HepG2 (cell line): ENCODE measurements around the gene DLEC1. TPM values are rescaled to one million over a fixed set of nuclear protein-coding genes. Genes with fewer than 3 reads are reported as not detected.
A peak's percentile ranks its signal among the peaks of the same experiment; 100 is the strongest.

ENCODE experiments used
- FOXO1 ChIP-seq: sonication (generic); formaldehyde crosslinking; IDR thresholded peaks from 2 replicates; pipeline ENCODE4 v1.4.0; 2020; ENCODE audit warnings: missing genetic modification reagents
- HMGA1 ChIP-seq: sonication (generic); formaldehyde crosslinking; conservative IDR thresholded peaks from 2 replicates; pipeline ENCODE4 v1.4.0; 2020; ENCODE audit warnings: missing genetic modification reagents
- KDM2A ChIP-seq: sonication (generic); formaldehyde crosslinking; IDR thresholded peaks from 2 replicates; pipeline ENCODE4 v1.4.0; 2020; ENCODE audit warnings: low read depth, missing genetic modification reagents, borderline replicate concordance
- KDM4B ChIP-seq: sonication (generic); formaldehyde crosslinking; IDR thresholded peaks from 2 replicates; pipeline ENCODE4 v1.4.0; 2020; ENCODE audit warnings: missing genetic modification reagents
- MLX ChIP-seq: IDR thresholded peaks from 2 replicates; pipeline ENCODE4 v1.6.1; 2016
- NFRKB ChIP-seq: fragments of 450-650 bp; IDR thresholded peaks from 2 replicates; pipeline ENCODE4 v1.6.1; 2017
- NR2F2 ChIP-seq: IDR thresholded peaks from 2 replicates; pipeline ENCODE4 v1.6.1; 2012; ENCODE audit warnings: low read depth, inconsistent platforms, borderline replicate concordance
- PATZ1 ChIP-seq: sonication (generic); formaldehyde crosslinking; IDR thresholded peaks from 2 replicates; pipeline ENCODE4 v1.4.0; 2020; ENCODE audit warnings: missing genetic modification reagents
- PITX1 ChIP-seq: sonication (generic); formaldehyde crosslinking; IDR thresholded peaks from 2 replicates; pipeline ENCODE4 v1.5.1; 2020; ENCODE audit warnings: mild to moderate bottlenecking, missing genetic modification reagents
- ZBTB37 ChIP-seq: sonication (generic); formaldehyde crosslinking; IDR thresholded peaks from 2 replicates; pipeline ENCODE4 v1.4.0; 2020; ENCODE audit warnings: mild to moderate bottlenecking, missing genetic modification reagents
- ZBTB49 ChIP-seq: sonication (generic); formaldehyde crosslinking; IDR thresholded peaks from 2 replicates; pipeline ENCODE4 v1.4.0; 2020; ENCODE audit warnings: missing genetic modification reagents, borderline replicate concordance
- ZNF20 ChIP-seq: sonication (generic); formaldehyde crosslinking; IDR thresholded peaks from 2 replicates; pipeline ENCODE4 v1.4.0; 2020; ENCODE audit warnings: mild to moderate bottlenecking, moderate library complexity, missing genetic modification reagents
- ZNF260 ChIP-seq: sonication (generic); formaldehyde crosslinking; IDR thresholded peaks from 2 replicates; pipeline ENCODE4 v1.4.0; 2020; ENCODE audit warnings: missing genetic modification reagents, low read depth, mild to moderate bottlenecking, borderline replicate concordance
- ZNF33A ChIP-seq: sonication (generic); formaldehyde crosslinking; IDR thresholded peaks from 2 replicates; pipeline ENCODE4 v1.5.1; 2020; ENCODE audit warnings: missing genetic modification reagents, mild to moderate bottlenecking, moderate library complexity, borderline replicate concordance
- polyA plus RNA-seq, 8 experiments: library from polyadenylated mRNA; depleted of rRNA in 3 of 8; stranded (reverse) in 7 of 8; unstranded in 1 of 8; fragments of >200 nt; fragmentation: Illumina TruSeq in 4 of 8; extraction: Trizol in 4 of 8; gene quantifications; 2 replicates each; pipeline versions ENCODE4 v1.2.1 to v1.2.3, GENCODE V29; 2011 to 2016; ENCODE audit warnings: low read depth in 4 of 8, missing spikeins in 1 of 8, mixed read lengths in 1 of 8; ENCODE audit not compliant: insufficient read depth in 1 of 8
- total RNA-seq, 5 experiments: library from RNA; depleted of rRNA; stranded (reverse); fragments of >200 nt; fragmentation: Illumina TruSeq; extraction: Trizol; gene quantifications; 2 replicates each; pipeline ENCODE4 v1.2.3, GENCODE V29; 2016; ENCODE audit warnings: low read depth in 1 of 5
- TF ChIP-seq, protein P1 (sequence below): sonication (generic); formaldehyde crosslinking; IDR thresholded peaks from 2 replicates; pipeline ENCODE4 v1.9.0; 2021; ENCODE audit warnings: missing genetic modification reagents, borderline replicate concordance
- TF ChIP-seq, protein P2 (sequence below): sonication (generic); formaldehyde crosslinking; IDR thresholded peaks from 2 replicates; pipeline ENCODE4 v1.8.0; 2022; ENCODE audit warnings: mild to moderate bottlenecking, missing genetic modification reagents

The DLEC1 gene
- total and polyA plus RNA-seq, 2 of the 13 experiments (the other 11 are each of a cell fraction or from before 2014, with no cell fraction given) = 0.09 TPM; not detected in 1

DNA sequence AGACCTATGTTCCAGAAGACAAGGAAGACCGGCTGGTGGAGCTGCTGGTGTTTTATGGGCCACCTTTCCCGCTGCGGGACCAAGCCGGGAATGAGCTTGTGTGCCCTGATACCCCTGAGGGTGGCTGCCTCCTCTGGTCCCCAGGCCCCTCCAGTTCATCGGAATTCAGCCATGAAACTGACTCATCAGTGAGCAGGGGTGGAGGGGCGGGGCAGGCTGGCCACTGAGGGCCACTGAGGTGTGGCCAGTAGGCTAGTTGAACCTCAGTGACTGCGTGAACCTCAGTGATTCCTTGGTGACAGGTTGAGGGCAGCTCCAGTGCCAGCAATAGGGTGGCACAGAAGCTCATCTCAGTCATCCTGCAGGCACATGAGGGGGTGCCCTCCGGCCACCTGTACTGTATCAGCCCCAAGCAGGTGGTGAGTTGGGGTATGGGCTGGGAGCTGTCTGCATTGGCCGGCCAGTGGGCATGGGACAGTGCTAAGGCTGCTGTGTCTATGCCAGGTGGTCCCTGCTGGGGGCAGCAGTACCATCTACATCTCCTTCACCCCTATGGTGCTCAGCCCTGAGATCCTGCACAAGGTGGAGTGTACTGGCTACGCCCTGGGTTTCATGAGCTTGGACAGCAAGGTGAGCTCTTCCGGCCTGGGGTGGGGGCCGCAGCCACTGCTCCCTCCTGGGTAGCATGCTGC lies 77.6 kb downstream of the DLEC1 start (continued):
- TF ChIP-seq, protein P1, sequence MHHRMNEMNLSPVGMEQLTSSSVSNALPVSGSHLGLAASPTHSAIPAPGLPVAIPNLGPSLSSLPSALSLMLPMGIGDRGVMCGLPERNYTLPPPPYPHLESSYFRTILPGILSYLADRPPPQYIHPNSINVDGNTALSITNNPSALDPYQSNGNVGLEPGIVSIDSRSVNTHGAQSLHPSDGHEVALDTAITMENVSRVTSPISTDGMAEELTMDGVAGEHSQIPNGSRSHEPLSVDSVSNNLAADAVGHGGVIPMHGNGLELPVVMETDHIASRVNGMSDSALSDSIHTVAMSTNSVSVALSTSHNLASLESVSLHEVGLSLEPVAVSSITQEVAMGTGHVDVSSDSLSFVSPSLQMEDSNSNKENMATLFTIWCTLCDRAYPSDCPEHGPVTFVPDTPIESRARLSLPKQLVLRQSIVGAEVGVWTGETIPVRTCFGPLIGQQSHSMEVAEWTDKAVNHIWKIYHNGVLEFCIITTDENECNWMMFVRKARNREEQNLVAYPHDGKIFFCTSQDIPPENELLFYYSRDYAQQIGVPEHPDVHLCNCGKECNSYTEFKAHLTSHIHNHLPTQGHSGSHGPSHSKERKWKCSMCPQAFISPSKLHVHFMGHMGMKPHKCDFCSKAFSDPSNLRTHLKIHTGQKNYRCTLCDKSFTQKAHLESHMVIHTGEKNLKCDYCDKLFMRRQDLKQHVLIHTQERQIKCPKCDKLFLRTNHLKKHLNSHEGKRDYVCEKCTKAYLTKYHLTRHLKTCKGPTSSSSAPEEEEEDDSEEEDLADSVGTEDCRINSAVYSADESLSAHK = no peak
- TF ChIP-seq FOXO1 (no peak), PITX1 (peak; percentile 33; the same call in 1 of the 2 replicates), KDM2A (CRISPR knock-in tag) (peak; percentile 35), ZNF33A (CRISPR knock-in tag) (no peak), HMGA1 (CRISPR knock-in tag) (no peak), KDM4B (CRISPR knock-in tag) (no peak), PATZ1 (CRISPR knock-in tag) (no peak), ZBTB49 (CRISPR knock-in tag) (no peak), NFRKB (no peak), MLX (CRISPR knock-in tag) (no peak), NR2F2 (peak; percentile 20; the same call in 1 of the 2 replicates), ZBTB37 (CRISPR knock-in tag) (no peak), ZNF260 (CRISPR knock-in tag) (no peak), ZNF20 (CRISPR knock-in tag) (no peak)
- TF ChIP-seq, protein P2, sequence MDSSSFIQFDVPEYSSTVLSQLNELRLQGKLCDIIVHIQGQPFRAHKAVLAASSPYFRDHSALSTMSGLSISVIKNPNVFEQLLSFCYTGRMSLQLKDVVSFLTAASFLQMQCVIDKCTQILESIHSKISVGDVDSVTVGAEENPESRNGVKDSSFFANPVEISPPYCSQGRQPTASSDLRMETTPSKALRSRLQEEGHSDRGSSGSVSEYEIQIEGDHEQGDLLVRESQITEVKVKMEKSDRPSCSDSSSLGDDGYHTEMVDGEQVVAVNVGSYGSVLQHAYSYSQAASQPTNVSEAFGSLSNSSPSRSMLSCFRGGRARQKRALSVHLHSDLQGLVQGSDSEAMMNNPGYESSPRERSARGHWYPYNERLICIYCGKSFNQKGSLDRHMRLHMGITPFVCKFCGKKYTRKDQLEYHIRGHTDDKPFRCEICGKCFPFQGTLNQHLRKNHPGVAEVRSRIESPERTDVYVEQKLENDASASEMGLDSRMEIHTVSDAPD (CRISPR knock-in tag) = no peak
